Fibroblast of villous mesenchyme (primary cell): ENCODE results near the gene DROSHA. TPM values are rescaled to one million over a fixed set of nuclear protein-coding genes. Genes with fewer than 3 reads are reported as not detected.

ENCODE experiments used
- DNase-seq: peaks from one replicate; pipeline ENCODE4 v3.0.0-alpha.2; 2010; ENCODE audit warnings: low read depth
- H3K4me3 ChIP-seq: 2 replicates; pipeline ENCODE4 v1.5.1; 2011; ENCODE audit warnings: low read depth, mild to moderate bottlenecking, low read length
- CTCF ChIP-seq: IDR thresholded peaks from 2 replicates; pipeline ENCODE4 v1.5.1; 2012; ENCODE audit warnings: low read depth, mild to moderate bottlenecking, low read length; ENCODE audit not compliant: insufficient read depth
- total RNA-seq: library from RNA; depleted of rRNA; stranded (reverse); fragments of >200 nt; gene quantifications from 2 replicates; pipeline ENCODE4 v1.2.3, GENCODE V29; 2012

The DROSHA gene
- total RNA-seq, 1 donor: 54.8 TPM

- DNase-seq: no peak
These were observed 67.8 kb downstream of the DROSHA start for GRCh38 chr5:31464081-31464480.

GRCh38 chr5:31463351-31463750 is 68.5 kb downstream of the DROSHA start:
- H3K4me3 ChIP-seq: no peak overlapping the region
- no peak for DNase-seq
- TF ChIP-seq CTCF: no peak

More at GRCh38 chr5:31464081-31464480, 67.8 kb downstream of the DROSHA start:
- no peak overlapping the region for H3K4me3 ChIP-seq
- no peak for TF ChIP-seq CTCF

GRCh38 chr5:31459594-31459993 is 72.3 kb downstream of the DROSHA start:
- no peak overlapping the region for H3K4me3 ChIP-seq
- TF ChIP-seq CTCF: no peak
- DNase-seq: no peak

- TF ChIP-seq CTCF: no peak
- H3K4me3 ChIP-seq: no peak overlapping the region
- no peak for DNase-seq
These were observed 76.7 kb downstream of the DROSHA start for GRCh38 chr5:31455172-31455571.

- no peak for TF ChIP-seq CTCF
These were observed 78.4 kb downstream of the DROSHA start for GRCh38 chr5:31453522-31453921.

GRCh38 chr5:31452314-31452713 is 79.6 kb downstream of the DROSHA start:
- DNase-seq: no peak
- no peak overlapping the region for H3K4me3 ChIP-seq
- no peak for TF ChIP-seq CTCF

More at GRCh38 chr5:31453522-31453921, 78.4 kb downstream of the DROSHA start:
- DNase-seq: no peak
- H3K4me3 ChIP-seq: no peak overlapping the region

GRCh38 chr5:31449962-31450361 is 81.9 kb downstream of the DROSHA start:
- no peak for TF ChIP-seq CTCF
- no peak for DNase-seq
- H3K4me3 ChIP-seq: no peak overlapping the region
